ENCODE measurements around the gene DDAH1. TPM values are rescaled to one million over a fixed set of nuclear protein-coding genes. Genes with fewer than 3 reads are reported as not detected.
"Not testable (repeated sequence)": the region's sequence is repeated elsewhere in the genome, so short reads cannot be mapped to it uniquely, and the experiment has no call there.

Gene DDAH1
- total RNA-seq, 2 experiments from 2014 or later, result 0.09 to 0.11 TPM

- ChIA-PET POLR2A (no interaction called here), CTCF (no interaction called here)
- intact Hi-C loops (cut with DNase I, micrococcal nuclease), result no loop called here
- H3K9me3 Mint-ChIP-seq (ENCODE audit: low read depth), result no peaks in the 10 kb centered on the region
- DNase-seq, result no peak
- no peaks in the 10 kb centered on the region for H3K4me1 Mint-ChIP-seq
- H3K27me3 Mint-ChIP-seq, result no peaks in the 10 kb centered on the region
- ATAC-seq, result no peak
- no peaks in the 10 kb centered on the region for H3K36me3 Mint-ChIP-seq (ENCODE audit: low read depth)
- H3K27ac Mint-ChIP-seq, result no peak overlapping the region
- H3K4me3 Mint-ChIP-seq, result no peak overlapping the region
Observed at GRCh38 chr1:85347908-85348307, 117.1 kb downstream of the DDAH1 start.

DNA sequence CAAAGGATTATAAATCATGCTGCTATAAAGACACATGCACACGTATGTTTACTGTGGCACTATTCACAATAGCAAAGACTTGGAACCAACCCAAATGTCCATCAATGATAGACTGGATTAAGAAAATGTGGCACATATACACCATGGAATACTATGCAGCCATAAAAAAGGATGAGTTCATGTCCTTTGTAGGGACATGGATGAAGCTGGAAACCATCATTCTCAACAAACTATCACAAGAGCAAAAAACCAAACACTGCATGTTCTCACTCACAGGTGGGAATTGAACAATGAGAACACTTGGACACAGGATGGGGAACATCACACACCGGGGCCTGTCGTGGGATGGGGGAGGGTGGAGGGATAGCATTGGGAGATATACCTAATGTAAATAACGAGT, 117.7 kb downstream of the DDAH1 start:
- DNase-seq; H3K27ac Mint-ChIP-seq; intact Hi-C loops (cut with DNase I, micrococcal nuclease); H3K9me3 Mint-ChIP-seq (ENCODE audit: low read depth); H3K27me3 Mint-ChIP-seq; CTCF ChIA-PET; H3K36me3 Mint-ChIP-seq (ENCODE audit: low read depth); H3K4me3 Mint-ChIP-seq; H3K4me1 Mint-ChIP-seq; ATAC-seq; POLR2A ChIA-PET: not testable (repeated sequence)

- Mint-ChIP-seq H3K9me3 (ENCODE audit: low read depth) (no peaks in the 10 kb centered on the region), H3K4me3 (no peak overlapping the region), H3K27me3 (peaks cover 13% of the 10 kb centered on the region), H3K36me3 (ENCODE audit: low read depth) (no peaks in the 10 kb centered on the region), H3K4me1 (no peaks in the 10 kb centered on the region), H3K27ac (no peak overlapping the region)
- POLR2A ChIA-PET, result no interaction called here
- CTCF ChIA-PET, result interaction anchor here (1.2 kb wide), 1 partner anchor 36 kb away, joined by 4 read pairs; no protein-coding TSS in a partner anchor
- DNase-seq, result no peak
- no peak for ATAC-seq
- intact Hi-C loops (cut with DNase I, micrococcal nuclease), result no loop called here
Observed at GRCh38 chr1:85344256-85344694, 120.7 kb downstream of the DDAH1 start.

- H3K9me3 Mint-ChIP-seq (ENCODE audit: low read depth), result no peaks in the 10 kb centered on the region
- peaks cover 17% of the 10 kb centered on the region for H3K27me3 Mint-ChIP-seq
- ChIA-PET POLR2A (no interaction called here), CTCF (interaction anchor here (1.2 kb wide), 1 partner anchor 36 kb away, joined by 4 read pairs; no protein-coding TSS in a partner anchor)
- H3K36me3 Mint-ChIP-seq (ENCODE audit: low read depth), result no peaks in the 10 kb centered on the region
- no peak overlapping the region for H3K4me3 Mint-ChIP-seq
- H3K27ac Mint-ChIP-seq, result no peak overlapping the region
- ATAC-seq, result no peak
- intact Hi-C loops (cut with DNase I, micrococcal nuclease), result no loop called here
- H3K4me1 Mint-ChIP-seq, result no peaks in the 10 kb centered on the region
- DNase-seq, result no peak
Observed at GRCh38 chr1:85343612-85344255, 121.2 kb downstream of the DDAH1 start.

GRCh38 chr1:85343213-85343611, 121.7 kb downstream of the DDAH1 start:
- Mint-ChIP-seq H3K27ac (no peak overlapping the region), H3K27me3 (peaks cover 17% of the 10 kb centered on the region), H3K4me1 (no peaks in the 10 kb centered on the region), H3K9me3 (ENCODE audit: low read depth) (no peaks in the 10 kb centered on the region), H3K36me3 (ENCODE audit: low read depth) (no peaks in the 10 kb centered on the region), H3K4me3 (no peak overlapping the region)
- no peak for DNase-seq
- ChIA-PET POLR2A (no interaction called here), CTCF (no interaction called here)
- intact Hi-C loops (cut with DNase I, micrococcal nuclease), result no loop called here
- ATAC-seq, result no peak

DNA sequence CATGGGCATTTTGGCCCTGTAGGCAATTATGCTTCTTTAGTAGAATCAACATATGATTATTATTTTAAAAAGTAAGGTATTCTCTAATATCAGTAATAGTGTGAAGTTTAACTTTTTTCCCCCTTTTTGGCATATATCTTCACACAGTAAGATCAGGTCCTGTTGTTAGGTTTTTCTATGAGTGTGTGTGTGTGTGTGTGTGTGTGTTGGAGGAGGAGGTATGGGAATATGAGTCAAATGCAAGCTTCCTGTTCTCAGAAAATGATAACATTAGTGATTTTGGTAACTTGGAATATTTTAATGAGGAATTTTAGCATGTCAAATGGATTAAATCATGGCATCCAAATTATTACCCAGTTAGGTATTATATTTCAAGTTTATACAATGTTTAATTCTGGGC, 122.8 kb downstream of the DDAH1 start:
- ATAC-seq (no peak), DNase-seq (no peak)
- ChIA-PET CTCF (no interaction called here), POLR2A (no interaction called here)
- Mint-ChIP-seq H3K27ac (no peak overlapping the region), H3K27me3 (peaks cover 17% of the 10 kb centered on the region), H3K9me3 (ENCODE audit: low read depth) (no peaks in the 10 kb centered on the region), H3K4me3 (no peak overlapping the region), H3K36me3 (ENCODE audit: low read depth) (no peaks in the 10 kb centered on the region), H3K4me1 (no peaks in the 10 kb centered on the region)
- intact Hi-C loops (cut with DNase I, micrococcal nuclease), result no loop called here

DNA sequence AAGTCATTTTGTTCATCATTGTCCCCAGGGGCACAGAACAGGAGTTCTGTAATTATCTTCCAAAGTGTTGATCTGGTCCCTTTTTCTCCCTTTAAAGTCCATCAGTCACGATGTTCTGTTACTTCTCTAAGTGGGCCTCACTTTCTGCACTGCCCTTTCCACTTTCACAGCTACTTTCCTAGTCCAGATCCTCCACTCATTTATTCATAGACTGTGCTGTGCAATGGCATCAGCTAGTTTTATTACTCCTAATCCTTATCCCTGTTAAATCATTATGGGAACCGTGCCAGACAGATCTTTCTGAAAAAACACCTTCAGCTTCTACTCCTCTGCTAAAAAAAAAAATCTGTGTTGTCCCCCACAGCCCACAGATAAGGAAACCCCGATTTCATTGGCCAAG, 124.5 kb downstream of the DDAH1 start:
- no peaks in the 10 kb centered on the region for H3K9me3 Mint-ChIP-seq (ENCODE audit: low read depth)
- ATAC-seq (no peak), DNase-seq (no peak)
- no peaks in the 10 kb centered on the region for H3K36me3 Mint-ChIP-seq (ENCODE audit: low read depth)
- intact Hi-C loops (cut with DNase I, micrococcal nuclease), result no loop called here
- H3K27me3 Mint-ChIP-seq, result peaks cover 17% of the 10 kb centered on the region
- H3K27ac Mint-ChIP-seq, result no peak overlapping the region
- ChIA-PET POLR2A (no interaction called here), CTCF (interaction anchor here (0.7 kb wide), 1 partner anchor 55 kb away, joined by 3 read pairs; no protein-coding TSS in a partner anchor)
- H3K4me3 Mint-ChIP-seq, result no peak overlapping the region
- no peaks in the 10 kb centered on the region for H3K4me1 Mint-ChIP-seq

DNA sequence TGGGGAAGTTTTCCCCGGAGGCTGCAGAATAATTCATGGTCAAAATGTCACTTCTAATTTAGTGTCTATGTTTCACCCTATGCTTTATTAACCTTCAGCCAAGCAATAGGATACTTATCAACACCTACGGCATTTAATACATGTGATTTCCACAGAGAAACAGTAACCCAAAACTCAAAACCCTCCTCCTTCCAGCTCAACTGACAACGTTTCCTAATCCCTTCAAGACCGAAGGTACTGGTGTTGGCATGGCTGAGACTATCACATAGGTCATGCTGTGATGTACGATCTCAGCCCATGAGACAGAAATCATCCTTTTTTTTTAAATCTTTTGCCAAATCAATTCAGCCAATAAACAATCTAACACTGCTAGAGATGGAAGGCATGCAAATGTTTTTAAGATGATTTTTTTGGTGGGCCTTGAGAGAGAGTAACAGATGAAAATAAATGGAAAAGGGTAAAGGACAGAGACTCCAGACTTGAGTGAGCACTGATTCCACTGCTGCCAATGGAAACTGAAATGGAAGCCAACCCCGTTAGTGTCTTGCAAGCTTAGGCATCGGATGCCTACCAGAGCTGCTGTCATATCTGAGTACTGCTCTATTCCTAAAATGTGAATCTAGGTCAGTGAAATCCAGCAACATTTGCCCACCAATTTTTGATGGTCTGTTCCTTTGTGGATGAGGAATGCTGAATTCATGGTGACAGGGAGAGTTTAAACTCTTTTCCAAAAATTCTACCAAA, 125.1 kb downstream of the DDAH1 start:
- Mint-ChIP-seq H3K4me1 (peaks cover 2% of the 10 kb centered on the region), H3K27ac (no peak overlapping the region), H3K4me3 (no peak overlapping the region), H3K9me3 (ENCODE audit: low read depth) (no peaks in the 10 kb centered on the region), H3K36me3 (ENCODE audit: low read depth) (no peaks in the 10 kb centered on the region), H3K27me3 (peaks cover 17% of the 10 kb centered on the region)
- ChIA-PET CTCF (interaction anchor here (0.7 kb wide), 1 partner anchor 56 kb away, joined by 3 read pairs; no protein-coding TSS in a partner anchor), POLR2A (no interaction called here)
- intact Hi-C loops (cut with DNase I, micrococcal nuclease), result loop anchor here in 1 of 2 experiments (1.0 kb wide), 1 partner anchor 13 kb away; no protein-coding TSS in a partner anchor
- ATAC-seq (no peak), DNase-seq (no peak)

GRCh38 chr1:85339089-85339488, 125.9 kb downstream of the DDAH1 start:
- H3K36me3 Mint-ChIP-seq (ENCODE audit: low read depth), result no peaks in the 10 kb centered on the region
- POLR2A ChIA-PET, result no interaction called here

GRCh38 chr1:85334962-85335361, 130.0 kb downstream of the DDAH1 start:
- Mint-ChIP-seq H3K27ac (no peak overlapping the region), H3K4me1 (peaks cover 6% of the 10 kb centered on the region), H3K9me3 (ENCODE audit: low read depth) (peaks cover 9% of the 10 kb centered on the region), H3K4me3 (no peak overlapping the region), H3K27me3 (peaks cover 11% of the 10 kb centered on the region), H3K36me3 (ENCODE audit: low read depth) (no peaks in the 10 kb centered on the region)
- ChIA-PET POLR2A (no interaction called here), CTCF (no interaction called here)
- no peak for DNase-seq
- ATAC-seq, result no peak
- intact Hi-C loops (cut with DNase I, micrococcal nuclease), result no loop called here

More at GRCh38 chr1:85339089-85339488, 125.9 kb downstream of the DDAH1 start:
- no peak overlapping the region for H3K27ac Mint-ChIP-seq
- H3K4me3 Mint-ChIP-seq, result no peak overlapping the region
- CTCF ChIA-PET, result no interaction called here
- intact Hi-C loops (cut with DNase I, micrococcal nuclease), result loop anchor here in 1 of 2 experiments (1.0 kb wide), 1 partner anchor 14 kb away; no protein-coding TSS in a partner anchor
- H3K9me3 Mint-ChIP-seq (ENCODE audit: low read depth), result peaks cover 1% of the 10 kb centered on the region
- ATAC-seq (no peak), DNase-seq (no peak)
- peaks cover 17% of the 10 kb centered on the region for H3K27me3 Mint-ChIP-seq
- H3K4me1 Mint-ChIP-seq, result peaks cover 6% of the 10 kb centered on the region

- ChIA-PET POLR2A (no interaction called here), CTCF (no interaction called here)
- no peak overlapping the region for H3K4me3 Mint-ChIP-seq
- H3K9me3 Mint-ChIP-seq (ENCODE audit: low read depth), result peaks cover 9% of the 10 kb centered on the region
- no peaks in the 10 kb centered on the region for H3K36me3 Mint-ChIP-seq (ENCODE audit: low read depth)
- no peak overlapping the region for H3K27ac Mint-ChIP-seq
- DNase-seq (no peak), ATAC-seq (no peak)
- H3K27me3 Mint-ChIP-seq, result peaks cover 5% of the 10 kb centered on the region
- intact Hi-C loops (cut with DNase I, micrococcal nuclease), result no loop called here
- peaks cover 6% of the 10 kb centered on the region for H3K4me1 Mint-ChIP-seq
Observed at GRCh38 chr1:85333186-85333585, 131.8 kb downstream of the DDAH1 start.

DNA sequence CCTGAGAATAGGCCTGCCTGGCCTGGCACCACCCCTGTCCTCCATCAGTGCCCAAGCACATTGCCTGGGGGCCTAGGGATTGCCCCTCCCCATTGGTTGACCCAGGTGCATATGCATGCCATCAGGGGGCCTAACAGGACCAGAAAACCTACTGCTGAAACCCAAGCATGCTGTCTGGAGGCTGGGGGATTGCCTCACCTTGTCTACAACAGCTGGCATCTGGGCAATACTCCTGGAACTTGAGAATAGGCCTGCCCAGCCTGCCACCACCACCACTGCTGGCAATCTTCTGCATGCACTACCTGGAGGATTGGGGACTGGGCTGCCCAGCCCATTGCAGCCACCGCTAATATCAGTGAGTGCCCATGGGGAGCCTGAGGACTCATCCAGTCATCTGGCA, 132.4 kb downstream of the DDAH1 start:
- Mint-ChIP-seq H3K4me1 (peaks cover 6% of the 10 kb centered on the region), H3K27me3 (peaks cover 5% of the 10 kb centered on the region), H3K4me3 (no peak overlapping the region), H3K27ac (no peak overlapping the region), H3K9me3 (ENCODE audit: low read depth) (peaks cover 9% of the 10 kb centered on the region), H3K36me3 (ENCODE audit: low read depth) (no peaks in the 10 kb centered on the region)
- ChIA-PET POLR2A (no interaction called here), CTCF (no interaction called here)
- intact Hi-C loops (cut with DNase I, micrococcal nuclease), result no loop called here
- DNase-seq, result no peak
- ATAC-seq, result no peak
